Loucy (cell line): Measurements from ENCODE around the gene YIF1A.

Source experiments
- H2AFZ ChIP-seq: fragments of 200-600 bp; sonication (generic); 2 replicates; pipeline ENCODE4 v1.6.0; 2016; ENCODE audit warnings: antibody characterized with exemption, mild to moderate bottlenecking, low read length, moderate library complexity
- H3F3A ChIP-seq: fragments of 200-600 bp; 2 replicates; pipeline ENCODE4 v1.6.0; 2016; ENCODE audit warnings: antibody characterized with exemption, low read depth, mild to moderate bottlenecking
- H3K27me3 ChIP-seq: fragments of 200-600 bp; sonication (generic); 2 replicates; pipeline ENCODE4 v1.6.1; 2014; ENCODE audit warnings: low read length, mild to moderate bottlenecking; ENCODE audit not compliant: insufficient read depth, poor library complexity, severe bottlenecking
- H3K36me3 ChIP-seq: fragments of 200-600 bp; sonication (generic); 2 replicates; pipeline ENCODE4 v1.6.1; 2016; ENCODE audit warnings: low read length; ENCODE audit not compliant: insufficient read depth
- H3K4me1 ChIP-seq: fragments of 200-600 bp; sonication (generic); 2 replicates; pipeline ENCODE4 v1.5.1; 2014; ENCODE audit warnings: low read length, mild to moderate bottlenecking; ENCODE audit not compliant: insufficient read depth, poor library complexity, severe bottlenecking
- H3K4me2 ChIP-seq: fragments of 200-600 bp; sonication (generic); 2 replicates; pipeline ENCODE4 v1.6.0; 2014; ENCODE audit warnings: antibody characterized with exemption, low read length, low read depth, mild to moderate bottlenecking; ENCODE audit not compliant: poor library complexity, severe bottlenecking
- H3K4me3 ChIP-seq: fragments of 200-600 bp; sonication (generic); 2 replicates; pipeline ENCODE4 v1.5.1; 2014; ENCODE audit warnings: low read length, mild to moderate bottlenecking, mixed read lengths; ENCODE audit not compliant: poor library complexity, severe bottlenecking
- H3K79me2 ChIP-seq: fragments of 200-600 bp; sonication (generic); 2 replicates; pipeline ENCODE4 v1.6.1; 2014; ENCODE audit warnings: low read length; ENCODE audit not compliant: insufficient read depth
- H3K9ac ChIP-seq: fragments of 200-600 bp; sonication (generic); 2 replicates; pipeline ENCODE4 v1.6.0; 2014; ENCODE audit warnings: mild to moderate bottlenecking, low read depth, low read length, moderate library complexity; ENCODE audit not compliant: poor library complexity, severe bottlenecking
- H3K9me2 ChIP-seq: fragments of 200-600 bp; sonication (generic); replicated peaks from 2 replicates; pipeline ENCODE4 v1.6.1; 2016; ENCODE audit warnings: low read depth, low read length, mixed read lengths
- H3K9me3 ChIP-seq: fragments of 200-600 bp; sonication (generic); 2 replicates; pipeline ENCODE4 v1.6.1; 2014; ENCODE audit warnings: mild to moderate bottlenecking, antibody characterized with exemption, low read length, low read depth; ENCODE audit not compliant: insufficient read depth
- H4K20me1 ChIP-seq: fragments of 200-600 bp; sonication (generic); 2 replicates; pipeline ENCODE4 v1.6.0; 2014; ENCODE audit warnings: antibody characterized with exemption, low read length, mild to moderate bottlenecking; ENCODE audit not compliant: insufficient read depth, poor library complexity, severe bottlenecking
- CTCF ChIP-seq: fragments of 200-600 bp; sonication (generic); conservative IDR thresholded peaks from 2 replicates; pipeline ENCODE4 v1.5.1; 2014; ENCODE audit warnings: mild to moderate bottlenecking, antibody characterized with exemption, low read length
- EZH2phosphoT487 ChIP-seq: fragments of 200-600 bp; IDR thresholded peaks from 2 replicates; pipeline ENCODE4 v1.6.1; 2018; ENCODE audit warnings: antibody characterized with exemption, mild to moderate bottlenecking, moderate library complexity, borderline replicate concordance

YIF1A gene

GRCh38 chr11:66262696-66263095, 26.2 kb downstream of the YIF1A start:
- no peak overlapping the region for H3K9ac ChIP-seq
- peaks cover 21% of the 10 kb centered on the region for H3K79me2 ChIP-seq
- H3K4me2 ChIP-seq: no peak overlapping the region
- H3F3A ChIP-seq: no peaks in the 10 kb centered on the region
- no peak overlapping the region for H2AFZ ChIP-seq
- peaks cover 15% of the 10 kb centered on the region for H3K4me1 ChIP-seq
- no peaks in the 10 kb centered on the region for H3K9me2 ChIP-seq
- H4K20me1 ChIP-seq: peaks cover 14% of the 10 kb centered on the region
- H3K4me3 ChIP-seq: no peak overlapping the region
- no peaks in the 10 kb centered on the region for H3K9me3 ChIP-seq
- peaks cover 30% of the 10 kb centered on the region; the same call in 1 of the 2 replicates for H3K36me3 ChIP-seq
- no peaks in the 10 kb centered on the region for H3K27me3 ChIP-seq
- TF ChIP-seq EZH2phosphoT487: no peak
- TF ChIP-seq CTCF: no peak

- no peak overlapping the region for H3K9ac ChIP-seq
- H3K4me2 ChIP-seq: no peak overlapping the region
- H3K79me2 ChIP-seq: peaks cover 21% of the 10 kb centered on the region
- H3K4me1 ChIP-seq: peaks cover 14% of the 10 kb centered on the region
- H3F3A ChIP-seq: no peaks in the 10 kb centered on the region
- no peaks in the 10 kb centered on the region for H3K9me2 ChIP-seq
- H3K9me3 ChIP-seq: no peaks in the 10 kb centered on the region
- H3K36me3 ChIP-seq: peaks cover 30% of the 10 kb centered on the region; the same call in 1 of the 2 replicates
- TF ChIP-seq CTCF: no peak
- TF ChIP-seq EZH2phosphoT487: no peak
- no peak overlapping the region for H3K4me3 ChIP-seq
- H4K20me1 ChIP-seq: peaks cover 14% of the 10 kb centered on the region
- H3K27me3 ChIP-seq: no peaks in the 10 kb centered on the region
- no peak overlapping the region for H2AFZ ChIP-seq
Observed at GRCh38 chr11:66262191-66262590, 26.8 kb downstream of the YIF1A start.

GRCh38 chr11:66261578-66261977, 27.4 kb downstream of the YIF1A start:
- Histone ChIP-seq H3K4me3 (no peak overlapping the region), H3K9me2 (no peaks in the 10 kb centered on the region), H3K9ac (no peak overlapping the region), H3K36me3 (peaks cover 30% of the 10 kb centered on the region; the same call in 1 of the 2 replicates), H4K20me1 (peaks cover 14% of the 10 kb centered on the region), H2AFZ (no peak overlapping the region), H3K4me1 (peaks cover 20% of the 10 kb centered on the region), H3K4me2 (no peak overlapping the region), H3K9me3 (no peaks in the 10 kb centered on the region), H3K27me3 (no peaks in the 10 kb centered on the region), H3K79me2 (peaks cover 21% of the 10 kb centered on the region), H3F3A (no peaks in the 10 kb centered on the region)
- TF ChIP-seq CTCF (no peak), EZH2phosphoT487 (no peak)
